Lower lobe of right lung (tissue), 2 donors: Measurements from ENCODE around the gene ATIC. TPM values are rescaled to one million over a fixed set of nuclear protein-coding genes. Genes with fewer than 3 reads are reported as not detected.

Experiments used
- ATAC-seq, 2 donors: fragments of 200-7000 bp; cut with Tn5 transposase; one replicate each; pipeline ENCODE4 v1.9.1; 2020 to 2022; ENCODE audit warnings: mild to moderate bottlenecking in 2 of 2, moderate library complexity in 2 of 2
- DNase-seq: peaks from one replicate; pipeline ENCODE4 v3.0.0-alpha.2; 2020
- H3K27ac ChIP-seq: fragments of 200-600 bp; one replicate; pipeline ENCODE4 v1.8.0; 2022
- H3K27me3 ChIP-seq: fragments of 200-600 bp; one replicate; pipeline ENCODE4 v1.8.0; 2022; ENCODE audit warnings: low read depth
- H3K36me3 ChIP-seq: fragments of 200-600 bp; one replicate; pipeline ENCODE4 v1.8.0; 2022; ENCODE audit warnings: mild to moderate bottlenecking
- H3K4me1 ChIP-seq: fragments of 200-600 bp; one replicate; pipeline ENCODE4 v1.8.0; 2022
- H3K4me3 ChIP-seq: fragments of 200-600 bp; one replicate; pipeline ENCODE4 v1.8.0; 2022; ENCODE audit warnings: mild to moderate bottlenecking
- H3K9me3 ChIP-seq: fragments of 200-600 bp; one replicate; pipeline ENCODE4 v1.8.0; 2022
- CTCF ChIP-seq: fragments of 200-600 bp; IDR thresholded peaks from one replicate; pipeline ENCODE4 v1.8.0; 2022; ENCODE audit warnings: antibody characterized with exemption, mild to moderate bottlenecking
- intact Hi-C: fragments of 100-400 bp; cut with DNase I; formaldehyde crosslinking; loops from one replicate; pipeline ENCODE4 v1.11.0; 2022
- total RNA-seq: library from RNA; stranded (reverse); fragmentation: NEBNext Ultra II Directional; extraction: Animal tissue kit (Norgen Biotek cat#: 25700); gene quantifications from one replicate; pipeline ENCODE4 v1.2.1, GENCODE V29; 2021
- donor health status: DM: no; HTN: yes; CAD: no; lungs with severe emphysema.

The ATIC gene
- total RNA-seq, 1 donor from 2014 or later, result 65.5 TPM

- intact Hi-C loops, result no loop called here
- H3K36me3 ChIP-seq, result peaks cover 90% of the 10 kb centered on the region
- no peaks in the 10 kb centered on the region for H3K9me3 ChIP-seq
- no peak overlapping the region for H3K27ac ChIP-seq
- H3K4me1 ChIP-seq, result no peaks in the 10 kb centered on the region
- no peak for ATAC-seq
- no peak overlapping the region for H3K4me3 ChIP-seq
- DNase-seq, result no peak
- no peaks in the 10 kb centered on the region for H3K27me3 ChIP-seq
- TF ChIP-seq CTCF, result no peak
Measured at GRCh38 chr2:215391531-215391930, 79.7 kb downstream of the ATIC start.

DNA sequence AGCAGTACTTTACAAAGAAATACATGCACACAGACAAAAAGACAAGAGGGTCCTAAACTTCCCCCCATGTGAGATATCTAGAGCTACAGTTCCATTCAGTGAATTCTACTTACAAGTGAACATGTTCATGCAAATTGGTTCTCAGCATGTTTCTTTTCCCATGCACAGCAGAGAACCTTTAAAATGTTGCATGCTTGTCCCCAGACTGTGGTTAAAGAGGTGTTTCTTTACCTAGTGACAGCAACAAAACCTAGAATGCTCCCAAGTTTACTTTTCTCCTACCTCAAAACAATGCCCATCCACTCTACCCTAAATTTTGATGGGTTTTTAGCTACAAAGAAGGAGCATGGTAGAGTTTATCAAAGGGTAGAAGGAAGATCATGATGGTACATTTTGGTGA, 80.3 kb downstream of the ATIC start:
- Histone ChIP-seq H3K4me3 (no peak overlapping the region), H3K4me1 (peaks cover 1% of the 10 kb centered on the region), H3K36me3 (peaks cover 90% of the 10 kb centered on the region), H3K9me3 (no peaks in the 10 kb centered on the region), H3K27me3 (no peaks in the 10 kb centered on the region), H3K27ac (no peak overlapping the region)
- no peak for TF ChIP-seq CTCF
- intact Hi-C loops, result no loop called here
- DNase-seq, result no peak
- ATAC-seq, result no peak

- Histone ChIP-seq H3K9me3 (no peaks in the 10 kb centered on the region), H3K36me3 (peaks cover 90% of the 10 kb centered on the region), H3K27ac (no peak overlapping the region), H3K27me3 (no peaks in the 10 kb centered on the region), H3K4me3 (no peak overlapping the region), H3K4me1 (peaks cover 7% of the 10 kb centered on the region)
- TF ChIP-seq CTCF, result no peak
- ATAC-seq (no peak), DNase-seq (no peak)
- intact Hi-C loops, result no loop called here
Measured at GRCh38 chr2:215392687-215393270, 80.9 kb downstream of the ATIC start.

GRCh38 chr2:215394102-215394805, 82.4 kb downstream of the ATIC start:
- intact Hi-C loops, result no loop called here
- TF ChIP-seq CTCF, result no peak
- Histone ChIP-seq H3K4me1 (peaks cover 12% of the 10 kb centered on the region), H3K4me3 (no peak overlapping the region), H3K27me3 (no peaks in the 10 kb centered on the region), H3K27ac (no peak overlapping the region), H3K9me3 (no peaks in the 10 kb centered on the region), H3K36me3 (peaks cover 88% of the 10 kb centered on the region)
- ATAC-seq (no peak), DNase-seq (no peak)

GRCh38 chr2:215395687-215396460, 84.0 kb downstream of the ATIC start:
- H3K9me3 ChIP-seq, result no peaks in the 10 kb centered on the region
- H3K4me1 ChIP-seq, result peaks cover 12% of the 10 kb centered on the region
- H3K27me3 ChIP-seq, result no peaks in the 10 kb centered on the region
- ATAC-seq (no peak), DNase-seq (no peak)
- H3K4me3 ChIP-seq, result no peak overlapping the region
- H3K36me3 ChIP-seq, result peaks cover 73% of the 10 kb centered on the region
- TF ChIP-seq CTCF, result no peak
- intact Hi-C loops, result no loop called here
- H3K27ac ChIP-seq, result no peak overlapping the region
